Stimulated activated CD8-positive, alpha-beta memory T cell treated with anti-CD3 and anti-CD28 coated beads, Interleukin-12 subunit alpha, Interleukin-12 subunit beta, amount 100 ng/mL, for 4 hours (primary cell): ENCODE results near the gene ACAP2.
"Not testable (repeated sequence)": the region's sequence is repeated elsewhere in the genome, so short reads cannot be mapped to it uniquely, and the experiment has no call there.

Experiments
- DNase-seq: peaks from one replicate; pipeline ENCODE4 v3.0.0-alpha.2; 2020; ENCODE audit warnings: low read depth

The ACAP2 gene

DNA sequence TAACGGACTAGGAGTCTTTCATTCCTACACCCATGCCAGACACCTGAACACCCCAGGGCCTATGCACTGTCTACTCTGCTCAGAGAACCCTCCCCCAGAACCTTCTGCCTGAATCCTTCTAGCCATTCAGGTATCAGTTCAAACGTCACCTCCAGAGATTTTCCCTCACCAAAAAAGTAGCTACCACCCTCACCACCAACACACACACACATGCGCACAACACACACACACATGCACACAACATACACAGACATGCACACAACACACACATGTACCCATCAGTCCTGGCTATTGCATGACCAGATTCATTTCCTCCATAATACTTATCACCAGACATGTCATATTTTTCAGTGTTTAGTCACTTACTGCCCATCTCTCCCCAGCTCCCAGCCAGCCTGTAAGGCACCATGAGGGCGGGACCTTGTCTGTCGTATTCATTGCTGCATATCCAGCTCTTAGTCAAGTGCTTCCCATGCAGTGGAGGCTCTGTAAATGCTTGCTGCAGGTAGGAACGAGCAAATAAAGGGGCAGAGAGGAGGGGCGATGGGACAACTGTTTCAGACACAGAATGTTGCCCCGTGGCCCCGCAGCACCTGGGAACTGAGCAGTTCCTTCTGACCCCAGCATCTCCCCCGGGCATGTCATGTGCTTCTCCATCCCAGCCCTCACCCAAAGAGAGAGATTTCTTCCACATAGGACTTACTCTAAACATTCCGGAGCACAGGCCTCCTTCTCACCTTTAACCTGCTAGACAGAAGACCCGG, 201.0 kb downstream of the ACAP2 start:
- DNase-seq: no peak

DNA sequence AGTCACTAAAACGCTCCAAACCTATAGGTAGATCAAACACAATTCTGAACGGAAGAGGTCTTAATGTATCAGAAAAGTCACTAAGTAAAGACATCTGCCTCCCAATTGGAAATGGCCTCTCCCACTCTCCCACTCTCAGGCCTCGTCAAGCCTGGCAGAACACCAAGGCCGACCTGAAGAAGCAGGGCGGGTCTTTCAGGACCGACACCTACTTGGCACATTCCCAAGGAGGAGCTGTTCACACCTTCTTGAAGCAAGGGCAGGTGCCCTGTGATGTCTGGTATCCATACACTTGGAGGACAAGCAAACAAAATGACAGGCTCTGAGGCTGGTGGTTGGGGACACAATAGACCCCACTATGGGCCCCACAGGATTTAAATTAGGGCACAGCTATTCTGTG, 201.9 kb downstream of the ACAP2 start:
- no peak for DNase-seq

DNA sequence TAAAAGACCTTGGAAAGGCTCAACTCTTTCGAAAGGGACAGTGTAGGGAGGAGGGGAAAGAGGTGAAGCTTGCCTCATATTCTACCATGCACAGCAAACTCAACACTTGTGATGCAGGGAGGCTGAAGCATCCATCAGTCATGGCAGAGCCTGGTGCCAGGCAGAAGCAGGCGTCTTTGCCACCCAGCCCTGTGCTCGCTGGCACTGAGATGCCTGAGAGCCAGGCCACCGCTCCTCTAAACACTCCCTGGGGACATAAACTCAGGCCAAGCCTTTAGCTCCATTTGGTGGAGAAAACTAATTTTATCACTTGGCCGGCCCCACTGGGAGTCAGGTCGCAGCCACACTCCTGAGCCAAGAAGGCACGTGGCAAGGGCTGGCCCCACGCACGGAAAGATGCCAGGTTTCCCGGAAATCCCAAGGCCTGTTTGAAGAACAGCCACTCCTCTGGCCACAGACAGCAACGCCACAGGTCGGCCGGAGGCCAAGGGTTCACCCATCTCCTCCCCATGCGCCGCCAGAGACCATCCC, 202.6 kb downstream of the ACAP2 start:
- DNase-seq: no peak

GRCh38 chr3:195239121-195239520, 203.7 kb downstream of the ACAP2 start:
- no peak for DNase-seq

DNA sequence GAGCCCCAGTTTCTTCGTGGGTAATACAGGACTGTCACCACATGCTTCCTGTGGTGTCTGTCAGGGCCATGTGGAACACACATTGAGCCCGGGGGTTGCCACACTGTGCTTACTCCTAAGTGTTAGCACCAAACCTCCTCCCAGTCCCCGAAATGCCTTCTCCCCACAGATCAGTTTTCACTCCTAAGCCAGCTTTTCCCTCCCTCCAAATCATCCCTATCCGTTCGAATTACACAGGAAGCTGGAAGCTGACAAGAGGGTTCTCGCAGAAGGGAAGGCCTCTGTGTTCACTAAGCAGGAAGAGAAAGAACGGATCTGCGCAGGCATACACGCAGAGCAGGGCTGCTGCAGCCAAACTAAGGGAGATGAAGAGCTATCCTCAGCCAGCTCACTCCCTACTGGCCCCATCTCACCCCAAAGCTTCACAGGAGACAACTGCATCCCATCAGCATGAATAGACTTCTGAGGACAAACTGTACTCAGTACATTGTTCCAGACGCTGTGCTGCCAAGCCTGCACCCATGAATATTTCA, 204.2 kb downstream of the ACAP2 start:
- DNase-seq: no peak

DNA sequence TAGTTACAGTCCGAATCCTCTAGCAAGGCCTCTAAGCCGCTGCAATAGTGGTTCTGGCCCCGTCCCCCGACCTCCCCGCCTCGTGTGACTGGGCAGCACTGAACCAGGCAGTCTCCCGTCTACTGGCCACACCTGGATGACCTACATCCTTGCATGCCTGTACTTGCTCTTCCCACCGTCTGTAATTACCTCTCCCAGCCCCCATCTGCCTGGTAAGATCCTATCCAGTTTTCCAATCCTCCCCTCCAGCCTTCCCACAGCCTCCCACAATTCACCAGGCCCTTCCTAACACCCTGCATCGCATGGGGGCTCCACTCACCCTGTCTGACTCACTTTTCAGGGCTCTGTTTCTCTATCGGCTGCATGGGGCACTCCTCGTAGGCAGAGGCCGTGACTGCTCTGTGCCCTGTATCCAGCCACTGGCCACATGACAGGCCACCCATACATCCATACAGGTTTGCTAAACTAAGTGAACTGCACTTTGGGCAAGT, 204.7 kb downstream of the ACAP2 start:
- no peak for DNase-seq

DNA sequence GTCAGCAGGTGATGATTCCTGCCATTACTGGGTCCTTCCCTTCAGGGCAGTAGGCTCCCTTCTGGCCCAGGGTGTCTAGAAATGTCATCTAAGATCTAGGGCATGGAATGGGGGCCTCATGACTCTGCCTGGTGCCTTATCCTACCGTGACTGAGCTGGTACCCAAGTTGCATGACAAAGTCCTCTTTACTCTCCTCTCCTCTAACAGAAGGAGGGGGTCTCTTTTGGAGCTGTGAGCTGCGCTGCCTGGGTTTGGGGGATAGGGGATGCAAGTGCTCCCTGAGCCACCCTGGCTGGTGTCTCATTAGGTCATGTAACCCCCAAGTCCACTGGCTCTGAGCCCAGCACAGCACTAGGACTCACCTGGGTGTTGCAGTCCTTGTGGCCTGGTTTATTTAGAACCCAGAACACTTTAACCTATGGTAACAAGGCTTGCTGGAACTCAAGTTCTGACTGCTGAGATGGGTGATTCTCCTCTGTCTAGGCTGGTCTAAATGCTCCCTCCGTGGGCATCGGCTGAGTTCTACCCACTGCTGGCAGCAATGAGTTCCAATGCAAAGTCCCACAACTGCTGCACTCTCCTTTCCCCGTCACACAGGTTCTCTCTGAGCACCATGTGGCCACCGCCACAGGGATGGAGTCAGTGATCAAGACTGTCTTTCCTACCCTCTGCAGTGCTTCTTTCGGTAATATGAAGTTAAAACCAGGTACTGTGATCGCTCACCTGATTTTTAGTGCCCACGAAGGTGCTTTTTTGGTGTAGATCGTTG, 205.8 kb downstream of the ACAP2 start:
- no peak for DNase-seq

DNA sequence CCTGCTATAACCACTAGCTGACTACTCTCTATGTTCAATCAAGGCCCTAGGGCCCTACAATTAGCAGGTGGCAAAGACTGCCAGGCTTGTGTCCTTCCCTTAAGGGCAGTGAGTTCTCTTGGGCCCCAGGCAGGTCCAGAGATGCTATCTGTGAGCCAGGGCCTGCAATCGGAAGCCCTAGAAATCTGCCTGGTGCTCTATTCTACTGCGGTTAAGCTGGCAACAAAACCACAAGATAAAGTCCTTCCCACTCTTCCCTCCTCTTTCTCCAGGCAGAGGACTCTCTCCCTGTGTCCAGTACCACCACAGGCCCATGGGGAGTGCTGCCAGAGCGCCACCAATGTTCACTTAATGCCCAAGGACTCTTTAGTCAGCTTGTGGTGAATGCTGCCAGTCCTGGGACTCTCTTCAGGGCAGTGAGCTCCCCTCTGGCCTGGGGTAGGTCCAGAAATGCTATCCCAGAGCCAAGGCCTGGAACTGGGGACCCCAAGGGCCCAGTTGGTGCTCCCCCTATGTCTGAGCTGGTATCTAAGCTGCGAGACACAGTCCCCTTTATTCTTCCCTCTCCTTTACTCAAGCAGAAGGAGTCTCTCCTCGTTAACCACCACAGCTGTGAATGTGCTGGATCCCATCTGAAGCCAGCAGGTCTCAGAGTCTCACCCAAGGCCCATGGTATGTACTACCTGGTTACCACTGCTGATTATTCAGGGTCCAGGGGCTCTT, 206.6 kb downstream of the ACAP2 start:
- no peak for DNase-seq

DNA sequence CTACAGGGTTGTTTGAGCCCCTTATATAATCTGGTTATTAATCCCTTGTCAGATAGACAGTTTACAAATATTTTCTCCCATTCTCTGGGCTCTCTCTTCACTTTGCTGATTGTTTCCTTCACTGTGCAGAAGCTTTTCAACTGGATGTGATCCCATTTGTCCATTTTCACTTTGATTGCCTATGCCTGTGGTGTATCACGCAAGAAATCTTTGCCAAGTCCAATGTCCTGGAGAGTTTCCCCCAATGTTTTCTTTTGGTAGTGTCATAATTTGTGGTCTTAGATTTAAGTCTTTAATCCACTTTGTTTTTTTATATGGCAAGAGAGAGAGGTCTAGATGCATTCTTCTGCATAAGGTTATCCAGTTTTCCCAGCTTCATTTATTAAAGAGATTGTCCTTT, 212.6 kb downstream of the ACAP2 start:
- DNase-seq: no peak

GRCh38 chr3:195228886-195229285, 213.9 kb downstream of the ACAP2 start:
- DNase-seq: not testable (repeated sequence)

DNA sequence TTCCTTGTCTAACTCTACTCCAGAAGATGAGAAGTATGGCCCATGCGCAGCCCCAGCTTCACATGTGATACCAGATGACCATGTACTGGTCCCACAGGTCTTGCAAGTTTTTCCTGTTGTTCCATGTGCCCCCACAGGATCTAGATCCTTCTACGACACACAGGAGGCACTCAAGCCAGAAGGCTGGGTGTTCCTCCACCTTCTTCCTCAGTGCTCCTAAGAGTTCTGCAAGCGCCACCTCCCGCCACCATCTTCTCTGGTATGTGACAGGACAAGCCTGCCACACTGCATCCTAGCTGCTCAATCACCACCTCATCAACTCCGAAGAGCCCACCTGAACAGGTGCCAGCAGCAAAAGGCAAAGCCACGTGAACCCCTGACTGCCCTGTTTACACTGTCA, 214.9 kb downstream of the ACAP2 start:
- DNase-seq: no peak

DNA sequence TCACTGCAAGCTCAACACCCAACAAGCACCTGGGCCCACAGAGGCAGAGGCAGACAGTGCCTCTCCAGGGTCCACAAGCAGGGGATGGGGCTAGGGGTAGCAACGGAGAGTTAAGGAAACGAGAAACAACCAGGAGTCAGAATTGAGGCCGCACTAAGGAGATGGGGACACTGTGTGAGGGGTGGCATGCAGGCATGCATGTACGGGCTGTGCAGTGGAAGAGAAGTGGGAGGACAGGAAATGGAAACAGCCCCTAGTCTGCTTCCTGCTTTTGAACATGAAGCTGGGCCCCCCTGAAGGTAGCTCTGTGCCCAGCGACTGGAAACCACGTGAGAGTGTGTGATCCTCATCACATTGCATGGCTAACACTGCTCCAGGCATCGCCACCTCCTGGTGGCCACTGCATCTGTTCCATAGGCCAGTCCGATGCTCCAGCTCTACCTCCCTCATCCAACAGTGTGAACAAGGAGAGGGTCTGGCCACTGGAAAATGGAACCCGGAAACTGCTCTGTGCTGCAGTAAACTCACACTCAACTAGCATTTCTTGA, 215.8 kb downstream of the ACAP2 start:
- DNase-seq: no peak

GRCh38 chr3:195226445-195226844, 216.4 kb downstream of the ACAP2 start:
- DNase-seq: no peak

- DNase-seq: no peak
These were observed 217.7 kb downstream of the ACAP2 start for GRCh38 chr3:195224980-195225580.
